ENCODE measurements around the gene SNRNP40. TPM values are rescaled to one million over a fixed set of nuclear protein-coding genes. Genes with fewer than 3 reads are reported as not detected.

The SNRNP40 gene
- total and polyA plus RNA-seq, 2 experiments from 2014 or later = 90.0 to 135 TPM

DNA sequence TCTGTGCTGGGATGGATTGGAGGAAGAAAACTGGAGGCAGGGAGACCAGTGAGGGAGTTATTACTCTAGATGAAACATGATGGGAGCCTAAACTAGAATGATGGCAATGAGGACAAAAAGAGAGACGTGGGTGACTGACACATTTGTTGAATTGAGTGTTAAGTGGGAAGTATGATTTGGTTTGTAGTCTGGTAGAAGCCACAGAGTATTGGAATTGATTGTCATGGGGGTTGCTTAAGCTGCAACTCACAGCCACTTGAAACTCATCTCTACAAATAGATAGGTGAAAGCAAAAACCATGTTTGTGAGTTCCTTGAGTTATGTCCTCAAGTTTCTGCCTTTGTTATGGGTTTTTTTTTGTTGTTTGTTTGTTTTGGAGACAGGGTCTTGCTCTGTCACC lies 47.9 kb upstream of the SNRNP40 start:
- no peaks in the 10 kb centered on the region for H3K9me3 Mint-ChIP-seq
- H3K27ac Mint-ChIP-seq = no peak overlapping the region
- Histone ChIP-seq H3K9me2 (ENCODE audit: insufficient read depth) (no peaks in the 10 kb centered on the region), H4K20me1 (replicated peaks; ENCODE audit: insufficient read depth) (peaks cover 3% of the 10 kb centered on the region; the same call in 1 of the 2 replicates), H3K4me1 (ENCODE audit: insufficient read depth) (no peaks in the 10 kb centered on the region), H2AFZ (no peak overlapping the region), H3K36me3 (ENCODE audit: insufficient read depth) (peaks cover 3% of the 10 kb centered on the region; the same call in 1 of the 2 replicates), H3K4me2 (no peak overlapping the region), H3F3A (replicated peaks; ENCODE audit: low read depth) (no peaks in the 10 kb centered on the region), H3K79me2 (replicated peaks; ENCODE audit: insufficient read depth) (no peaks in the 10 kb centered on the region), H3K27ac (ENCODE audit: low read depth) (no peak overlapping the region), H3K4me3 (no peak overlapping the region), H3K27me3 (ENCODE audit: insufficient read depth) (no peaks in the 10 kb centered on the region)
- ATAC-seq = no peak
- no peak overlapping the region for H3K4me3 Mint-ChIP-seq
- no peaks in the 10 kb centered on the region for H3K27me3 Mint-ChIP-seq (ENCODE audit: insufficient read depth, low read depth, poor library complexity)
- no peak for DNase-seq (ENCODE audit: low spot score)
- TF ChIP-seq EZH2phosphoT487 (IDR thresholded peaks at IDR 0.05; ENCODE audit: unreplicated experiment) = no peak
- TF ChIP-seq, protein P1, sequence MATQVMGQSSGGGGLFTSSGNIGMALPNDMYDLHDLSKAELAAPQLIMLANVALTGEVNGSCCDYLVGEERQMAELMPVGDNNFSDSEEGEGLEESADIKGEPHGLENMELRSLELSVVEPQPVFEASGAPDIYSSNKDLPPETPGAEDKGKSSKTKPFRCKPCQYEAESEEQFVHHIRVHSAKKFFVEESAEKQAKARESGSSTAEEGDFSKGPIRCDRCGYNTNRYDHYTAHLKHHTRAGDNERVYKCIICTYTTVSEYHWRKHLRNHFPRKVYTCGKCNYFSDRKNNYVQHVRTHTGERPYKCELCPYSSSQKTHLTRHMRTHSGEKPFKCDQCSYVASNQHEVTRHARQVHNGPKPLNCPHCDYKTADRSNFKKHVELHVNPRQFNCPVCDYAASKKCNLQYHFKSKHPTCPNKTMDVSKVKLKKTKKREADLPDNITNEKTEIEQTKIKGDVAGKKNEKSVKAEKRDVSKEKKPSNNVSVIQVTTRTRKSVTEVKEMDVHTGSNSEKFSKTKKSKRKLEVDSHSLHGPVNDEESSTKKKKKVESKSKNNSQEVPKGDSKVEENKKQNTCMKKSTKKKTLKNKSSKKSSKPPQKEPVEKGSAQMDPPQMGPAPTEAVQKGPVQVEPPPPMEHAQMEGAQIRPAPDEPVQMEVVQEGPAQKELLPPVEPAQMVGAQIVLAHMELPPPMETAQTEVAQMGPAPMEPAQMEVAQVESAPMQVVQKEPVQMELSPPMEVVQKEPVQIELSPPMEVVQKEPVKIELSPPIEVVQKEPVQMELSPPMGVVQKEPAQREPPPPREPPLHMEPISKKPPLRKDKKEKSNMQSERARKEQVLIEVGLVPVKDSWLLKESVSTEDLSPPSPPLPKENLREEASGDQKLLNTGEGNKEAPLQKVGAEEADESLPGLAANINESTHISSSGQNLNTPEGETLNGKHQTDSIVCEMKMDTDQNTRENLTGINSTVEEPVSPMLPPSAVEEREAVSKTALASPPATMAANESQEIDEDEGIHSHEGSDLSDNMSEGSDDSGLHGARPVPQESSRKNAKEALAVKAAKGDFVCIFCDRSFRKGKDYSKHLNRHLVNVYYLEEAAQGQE (IDR thresholded peaks at IDR 0.05; ENCODE audit: unreplicated experiment) = no peak
- TF ChIP-seq, protein P2, sequence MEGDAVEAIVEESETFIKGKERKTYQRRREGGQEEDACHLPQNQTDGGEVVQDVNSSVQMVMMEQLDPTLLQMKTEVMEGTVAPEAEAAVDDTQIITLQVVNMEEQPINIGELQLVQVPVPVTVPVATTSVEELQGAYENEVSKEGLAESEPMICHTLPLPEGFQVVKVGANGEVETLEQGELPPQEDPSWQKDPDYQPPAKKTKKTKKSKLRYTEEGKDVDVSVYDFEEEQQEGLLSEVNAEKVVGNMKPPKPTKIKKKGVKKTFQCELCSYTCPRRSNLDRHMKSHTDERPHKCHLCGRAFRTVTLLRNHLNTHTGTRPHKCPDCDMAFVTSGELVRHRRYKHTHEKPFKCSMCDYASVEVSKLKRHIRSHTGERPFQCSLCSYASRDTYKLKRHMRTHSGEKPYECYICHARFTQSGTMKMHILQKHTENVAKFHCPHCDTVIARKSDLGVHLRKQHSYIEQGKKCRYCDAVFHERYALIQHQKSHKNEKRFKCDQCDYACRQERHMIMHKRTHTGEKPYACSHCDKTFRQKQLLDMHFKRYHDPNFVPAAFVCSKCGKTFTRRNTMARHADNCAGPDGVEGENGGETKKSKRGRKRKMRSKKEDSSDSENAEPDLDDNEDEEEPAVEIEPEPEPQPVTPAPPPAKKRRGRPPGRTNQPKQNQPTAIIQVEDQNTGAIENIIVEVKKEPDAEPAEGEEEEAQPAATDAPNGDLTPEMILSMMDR (conservative IDR thresholded peaks at IDR 0.05; ENCODE audit: low read depth in 2 of 2) = no peak
- TF ChIP-seq, protein P3, sequence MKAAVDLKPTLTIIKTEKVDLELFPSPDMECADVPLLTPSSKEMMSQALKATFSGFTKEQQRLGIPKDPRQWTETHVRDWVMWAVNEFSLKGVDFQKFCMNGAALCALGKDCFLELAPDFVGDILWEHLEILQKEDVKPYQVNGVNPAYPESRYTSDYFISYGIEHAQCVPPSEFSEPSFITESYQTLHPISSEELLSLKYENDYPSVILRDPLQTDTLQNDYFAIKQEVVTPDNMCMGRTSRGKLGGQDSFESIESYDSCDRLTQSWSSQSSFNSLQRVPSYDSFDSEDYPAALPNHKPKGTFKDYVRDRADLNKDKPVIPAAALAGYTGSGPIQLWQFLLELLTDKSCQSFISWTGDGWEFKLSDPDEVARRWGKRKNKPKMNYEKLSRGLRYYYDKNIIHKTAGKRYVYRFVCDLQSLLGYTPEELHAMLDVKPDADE (IDR thresholded peaks at IDR 0.05) = no peak
- TF ChIP-seq ZNF331 (CRISPR knock-in tag; IDR thresholded peaks at IDR 0.05; ENCODE audit: low read depth) = no peak
- TF ChIP-seq CREB1 (CRISPR knock-in tag; IDR thresholded peaks at IDR 0.05; ENCODE audit: low read depth) = no peak
- no peak for TF ChIP-seq POLR2AphosphoS5 (IDR thresholded peaks at IDR 0.05; ENCODE audit: low read depth)
- no peak for TF ChIP-seq ZNF114 (CRISPR knock-in tag; IDR thresholded peaks at IDR 0.05)
- TF ChIP-seq JUNB (IDR thresholded peaks at IDR 0.05; ENCODE audit: unreplicated experiment) = no peak
- no peak for TF ChIP-seq NANOG (IDR thresholded peaks at IDR 0.05; ENCODE audit: borderline replicate concordance)
- H3K4me1 Mint-ChIP-seq = peaks cover 7% of the 10 kb centered on the region; the same call in 2 of the 3 replicates
- peaks cover 14% of the 10 kb centered on the region; the same call in 2 of the 3 replicates for H3K36me3 Mint-ChIP-seq (ENCODE audit: low read depth)
